ENCODE data around the gene TPR.
"Not testable (repeated sequence)": the region's sequence is repeated elsewhere in the genome, so short reads cannot be mapped to it uniquely, and the experiment has no call there.

The TPR gene

DNA sequence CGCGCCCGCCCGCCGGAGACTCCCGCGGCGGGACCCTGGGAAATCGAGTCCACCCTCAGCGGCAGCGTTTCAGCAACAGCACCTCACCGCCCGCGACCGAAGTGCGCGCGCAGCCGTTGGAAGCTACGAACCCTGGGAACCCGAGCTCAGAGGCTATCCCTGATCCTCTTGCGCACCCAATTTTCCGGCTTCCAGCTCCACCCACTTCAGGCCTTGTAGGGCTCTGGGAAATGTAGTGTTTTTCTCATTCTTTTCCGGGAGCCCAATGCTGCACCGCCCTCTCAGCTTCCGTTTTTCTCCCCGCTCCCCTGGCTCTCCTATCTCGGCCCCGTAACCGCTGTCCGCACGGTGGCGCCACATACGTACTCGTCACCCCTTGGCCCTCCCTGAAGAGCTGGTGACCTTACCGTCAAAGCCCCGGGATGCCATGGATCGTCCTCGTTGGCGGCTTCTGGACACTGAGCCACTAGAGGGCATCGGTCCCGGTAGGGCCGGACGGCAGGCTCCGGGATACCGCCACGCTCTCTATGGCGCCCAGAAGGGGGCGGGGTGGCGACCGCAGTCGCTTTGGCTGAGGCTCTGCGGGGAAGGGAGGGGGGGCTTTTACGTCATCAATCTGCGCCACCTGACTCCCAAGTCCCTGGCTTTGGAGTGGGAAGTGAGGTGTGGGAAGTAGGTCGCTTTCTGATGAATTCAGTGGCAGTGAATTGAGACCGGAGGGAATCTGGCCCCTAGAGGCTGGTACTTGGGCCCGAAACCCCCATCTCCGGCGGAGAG is at the start of gene TPR, which contains the start of gene ODR4:
TSS of gene TPR (minus strand) at position 102 of the 777 bp plus-strand sequence. CDS start 225 bp downstream, outside the sequence.
TSS of gene ODR4 (plus strand) at position 687 of the 777 bp plus-strand sequence. CDS start 3,948 bp downstream, outside the sequence.
- in situ Hi-C loops (cut with MboI; ENCODE audit: low sequenced_read_pairs) = no loop called here

DNA sequence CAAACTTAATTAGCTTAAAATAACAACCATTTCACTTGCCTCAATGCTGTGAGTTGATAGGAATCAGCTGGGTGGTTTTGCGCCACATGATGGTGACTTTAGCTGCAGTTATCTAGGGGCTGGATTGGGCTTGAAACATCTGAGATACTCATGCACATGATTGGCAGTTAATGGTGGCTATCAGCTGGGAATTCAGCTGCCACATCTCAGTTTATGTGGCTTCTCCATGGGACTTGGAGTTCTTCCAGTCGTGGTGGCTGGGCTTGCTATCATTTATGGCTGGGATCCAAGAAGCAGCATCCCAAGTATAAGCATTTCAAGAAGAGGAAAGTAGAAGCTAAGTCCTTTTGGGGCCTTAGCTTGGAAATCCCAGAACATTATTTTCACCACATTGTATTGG is 49.5 kb upstream of the TPR start:
- in situ Hi-C loops (cut with MboI; ENCODE audit: low sequenced_read_pairs) = no loop called here

DNA sequence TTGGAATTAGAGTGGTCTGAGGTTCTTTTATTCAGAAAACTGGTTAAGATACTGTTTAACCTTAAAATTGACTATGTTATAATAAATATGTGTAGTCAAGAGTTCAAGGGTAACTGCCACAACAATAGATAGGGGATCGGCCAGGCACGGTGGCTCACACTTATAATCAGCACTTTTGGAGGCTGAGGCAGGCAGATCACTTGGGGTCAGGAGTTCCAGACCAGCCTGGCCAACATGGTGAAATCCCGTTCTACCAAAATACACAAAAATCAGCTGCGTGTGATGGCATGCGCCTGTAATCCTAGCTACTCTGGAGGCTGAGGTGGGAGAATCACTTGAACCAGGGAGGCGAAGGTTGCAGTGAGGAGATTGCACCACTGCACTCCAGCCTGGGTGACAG is 46.4 kb upstream of the TPR start:
- in situ Hi-C loops (cut with MboI; ENCODE audit: low sequenced_read_pairs) = no loop called here

DNA sequence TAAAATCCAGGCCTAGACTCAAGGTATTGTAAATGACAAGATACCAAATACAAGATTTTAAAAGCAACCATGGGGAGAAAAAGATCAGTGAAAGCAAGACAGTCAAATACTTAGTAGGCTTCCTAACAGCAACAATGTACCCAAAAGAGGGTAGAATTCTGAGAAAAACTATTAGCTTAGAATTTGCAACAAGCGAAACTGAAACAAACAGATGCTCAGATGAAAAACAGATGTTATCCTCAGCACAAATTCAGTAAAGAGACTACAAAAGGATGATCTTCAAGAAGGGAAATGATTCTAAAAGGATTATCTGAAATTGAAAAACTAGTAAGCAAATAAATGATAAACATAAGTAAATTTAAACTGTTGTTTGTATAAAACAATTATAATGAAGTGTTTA is 45.9 kb upstream of the TPR start:
- in situ Hi-C loops (cut with MboI; ENCODE audit: low sequenced_read_pairs) = no loop called here

DNA sequence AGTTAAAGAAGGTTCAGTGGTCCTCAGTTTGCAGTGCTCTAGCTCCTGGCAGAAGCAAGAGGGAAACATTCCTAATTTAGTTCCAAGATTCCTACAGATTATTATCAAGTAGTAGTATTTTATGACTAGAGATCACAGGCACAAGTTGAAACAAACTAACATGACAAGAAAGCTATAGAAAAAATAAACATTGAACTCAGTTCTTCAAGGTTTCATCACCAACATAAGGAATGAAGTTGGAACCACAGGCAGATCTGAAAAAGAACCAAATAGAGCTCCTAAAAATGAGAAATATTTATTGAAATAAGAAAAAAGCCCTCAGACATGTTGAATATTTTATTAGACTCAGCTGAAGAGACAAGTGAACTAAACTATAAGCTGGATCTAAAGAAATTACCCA is 45.3 kb upstream of the TPR start:
- in situ Hi-C loops (cut with MboI; ENCODE audit: low sequenced_read_pairs) = no loop called here

DNA sequence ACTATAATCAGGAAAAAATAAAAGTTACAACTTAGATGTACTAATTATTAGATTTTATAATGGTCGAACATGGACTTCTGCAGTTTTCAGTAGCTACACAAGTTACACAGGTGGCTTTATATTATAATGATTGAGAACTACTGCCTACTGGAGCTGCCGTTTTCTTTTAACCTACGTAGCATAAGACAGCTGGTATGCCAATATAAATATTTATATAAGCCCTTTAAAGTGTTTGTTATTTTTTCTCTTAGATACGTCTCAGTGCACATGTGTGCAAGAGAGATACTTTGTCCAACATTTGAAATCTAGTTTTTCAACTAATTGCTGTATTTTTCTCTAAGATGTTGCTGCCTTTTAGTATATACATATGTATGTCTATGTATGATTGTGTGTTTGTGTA is 43.5 kb upstream of the TPR start:
- in situ Hi-C loops (cut with MboI; ENCODE audit: low sequenced_read_pairs) = no loop called here

DNA sequence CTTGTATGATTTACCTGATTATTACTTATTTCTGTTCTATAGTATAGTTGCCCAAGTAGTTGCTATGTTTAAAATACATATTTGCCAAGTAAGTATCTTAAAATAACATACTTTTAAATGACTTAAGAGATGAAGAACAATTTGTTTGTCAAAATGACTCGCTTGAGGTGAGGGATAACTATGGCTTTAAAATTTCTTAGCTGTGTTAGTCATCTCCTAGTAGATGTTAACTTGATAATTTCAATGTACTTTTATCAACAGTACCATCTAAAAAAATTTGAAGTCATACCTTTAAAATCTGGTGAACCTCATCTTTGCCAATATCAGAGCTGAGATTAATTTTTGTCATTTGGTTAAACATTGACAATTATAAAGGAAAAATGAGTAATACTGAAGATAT is 38.3 kb upstream of the TPR start:
- in situ Hi-C loops (cut with MboI; ENCODE audit: low sequenced_read_pairs) = no loop called here

DNA sequence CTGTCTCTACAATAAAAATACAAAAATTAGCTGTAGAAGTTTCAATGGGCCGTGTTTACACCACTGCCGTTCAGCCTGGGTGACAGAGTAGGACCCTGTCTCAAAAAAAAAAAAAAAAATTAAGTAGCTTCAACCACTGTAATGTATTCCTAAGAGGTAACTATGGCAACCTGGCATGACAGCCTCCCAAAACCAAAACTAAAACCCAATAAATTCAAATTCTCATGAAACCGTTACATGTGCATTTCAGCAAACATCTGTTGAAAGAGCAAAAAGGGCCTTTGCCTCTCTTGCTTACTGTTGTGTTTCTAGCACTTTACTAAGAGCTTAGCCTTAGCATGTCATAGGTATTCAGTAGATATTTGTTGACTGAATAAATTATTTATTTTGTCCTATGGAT is 34.0 kb upstream of the TPR start:
- in situ Hi-C loops (cut with MboI; ENCODE audit: low sequenced_read_pairs) = no loop called here

DNA sequence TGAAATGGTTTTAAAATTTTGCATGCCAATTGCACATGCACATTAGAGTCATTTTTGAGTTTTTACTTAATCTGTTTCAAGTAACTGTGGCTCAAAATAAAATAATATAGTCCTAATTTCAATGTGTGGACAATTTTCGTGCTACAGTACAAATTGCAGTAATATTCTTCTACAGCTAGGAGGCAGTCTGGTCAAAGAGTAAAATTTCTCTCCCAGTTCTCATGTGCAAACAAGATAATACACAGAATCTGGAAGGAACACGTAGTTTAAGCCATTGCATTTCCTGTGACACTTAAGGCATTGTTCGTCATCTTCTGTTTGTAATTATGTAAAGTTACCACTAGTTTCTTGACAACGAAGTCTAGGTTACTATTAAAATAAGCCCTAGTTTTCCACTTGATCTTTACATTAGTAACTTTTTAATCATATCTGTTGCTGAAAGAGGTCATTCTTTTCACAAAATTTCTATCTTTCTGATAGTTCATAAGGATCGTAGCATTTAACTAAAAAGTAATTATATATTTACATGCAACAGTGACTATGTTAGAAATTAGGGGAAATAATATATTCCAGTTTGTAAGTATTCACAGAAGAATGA is 29.5 kb upstream of the TPR start:
- in situ Hi-C loops (cut with MboI; ENCODE audit: low sequenced_read_pairs) = no loop called here

DNA sequence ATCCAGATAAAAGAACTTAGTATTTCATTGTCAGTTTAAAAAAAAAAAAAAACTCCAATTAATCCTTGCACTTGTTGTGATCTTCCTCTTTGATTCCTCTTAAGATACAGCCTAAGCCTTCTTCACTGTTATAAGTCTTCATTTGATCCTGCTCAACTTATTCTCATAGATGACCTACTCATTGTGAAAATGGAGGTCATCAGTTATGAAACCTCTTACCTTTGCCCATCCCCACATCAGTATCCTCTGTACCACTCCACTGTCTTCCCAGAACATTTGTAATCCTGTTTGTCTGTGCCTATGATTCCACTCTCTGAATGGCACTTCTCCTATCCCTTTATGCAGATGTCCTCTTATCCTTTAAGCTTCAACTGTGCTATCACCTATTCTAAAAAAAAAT is 28.6 kb upstream of the TPR start:
- in situ Hi-C loops (cut with MboI; ENCODE audit: low sequenced_read_pairs) = no loop called here

DNA sequence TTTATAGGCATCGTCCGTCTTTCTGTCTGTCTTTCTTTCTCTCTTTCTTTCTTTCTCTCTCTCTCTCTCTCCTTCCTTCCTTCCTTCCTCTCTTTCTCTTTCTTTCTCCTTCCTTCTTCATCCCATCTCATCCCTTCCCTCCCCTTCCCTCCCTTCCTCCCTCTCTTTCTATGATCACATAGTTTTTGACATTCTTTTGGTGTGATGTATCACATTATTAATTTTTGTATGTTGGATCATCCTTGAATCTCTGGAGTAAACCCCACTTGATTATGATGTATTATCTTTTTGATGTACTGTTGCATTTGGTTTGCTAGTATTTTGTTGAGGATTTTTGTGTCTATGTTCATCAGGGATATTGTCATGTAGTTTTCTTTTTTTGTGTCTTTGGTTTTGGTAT is 26.4 kb upstream of the TPR start:
- in situ Hi-C loops (cut with MboI; ENCODE audit: low sequenced_read_pairs) = not testable (repeated sequence)

DNA sequence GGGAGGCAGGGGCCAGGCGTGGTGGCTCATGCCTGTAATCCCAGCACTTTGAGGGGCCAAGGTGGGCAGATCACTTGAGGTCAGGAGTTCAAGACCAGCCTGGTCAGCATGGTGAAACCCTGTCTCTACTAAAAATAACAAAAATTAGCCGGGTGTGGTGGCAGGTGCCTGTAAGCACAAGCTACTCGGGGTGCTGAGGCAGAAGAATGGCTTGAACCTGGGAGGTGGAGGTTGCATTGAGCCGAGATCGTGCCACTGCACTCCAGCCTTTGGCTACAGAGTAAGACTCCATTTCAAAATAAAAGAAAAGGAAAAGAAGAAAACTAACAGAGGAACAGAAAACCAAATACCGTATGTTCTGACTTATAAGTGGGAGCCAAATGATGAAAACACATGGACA is 17.7 kb upstream of the TPR start:
- in situ Hi-C loops (cut with MboI; ENCODE audit: low sequenced_read_pairs) = not testable (repeated sequence)

DNA sequence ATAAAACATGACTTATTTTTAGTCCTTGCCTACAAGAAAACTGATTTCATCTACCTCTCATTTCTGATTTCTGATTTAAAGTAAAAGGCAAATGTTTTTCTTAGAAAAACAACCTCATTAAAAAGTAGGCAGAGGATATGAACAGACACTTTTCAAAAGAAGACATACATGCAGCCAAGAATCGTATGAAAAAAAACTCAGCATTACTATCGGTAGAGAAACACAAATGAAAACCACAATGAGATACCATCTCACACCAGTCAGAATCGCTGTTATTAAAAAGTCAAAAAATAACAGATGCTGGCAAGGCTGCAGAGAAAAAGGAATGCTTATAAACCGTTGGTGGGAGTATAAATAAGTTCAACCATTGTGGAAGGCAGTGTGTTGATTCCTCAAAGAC is 16.8 kb upstream of the TPR start:
- in situ Hi-C loops (cut with MboI; ENCODE audit: low sequenced_read_pairs) = no loop called here

DNA sequence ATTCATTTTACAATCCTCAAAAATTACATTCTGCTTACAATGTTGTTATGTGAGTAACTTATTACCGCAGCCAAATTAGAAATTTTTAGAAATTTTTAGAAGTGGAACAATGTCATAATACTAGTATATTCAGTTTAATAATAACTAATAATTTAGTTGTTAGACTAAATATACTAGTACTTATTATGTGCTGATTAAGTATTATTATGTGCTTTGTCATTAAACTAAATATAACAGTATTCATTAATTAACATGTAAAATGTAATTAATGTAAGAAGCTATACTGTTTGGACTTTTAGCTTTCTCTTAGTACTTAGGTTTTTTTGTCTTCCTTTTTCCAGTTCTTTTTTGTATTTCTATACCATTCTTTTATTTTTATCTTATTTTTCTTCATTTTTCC is 15.9 kb upstream of the TPR start:
- in situ Hi-C loops (cut with MboI; ENCODE audit: low sequenced_read_pairs) = no loop called here

DNA sequence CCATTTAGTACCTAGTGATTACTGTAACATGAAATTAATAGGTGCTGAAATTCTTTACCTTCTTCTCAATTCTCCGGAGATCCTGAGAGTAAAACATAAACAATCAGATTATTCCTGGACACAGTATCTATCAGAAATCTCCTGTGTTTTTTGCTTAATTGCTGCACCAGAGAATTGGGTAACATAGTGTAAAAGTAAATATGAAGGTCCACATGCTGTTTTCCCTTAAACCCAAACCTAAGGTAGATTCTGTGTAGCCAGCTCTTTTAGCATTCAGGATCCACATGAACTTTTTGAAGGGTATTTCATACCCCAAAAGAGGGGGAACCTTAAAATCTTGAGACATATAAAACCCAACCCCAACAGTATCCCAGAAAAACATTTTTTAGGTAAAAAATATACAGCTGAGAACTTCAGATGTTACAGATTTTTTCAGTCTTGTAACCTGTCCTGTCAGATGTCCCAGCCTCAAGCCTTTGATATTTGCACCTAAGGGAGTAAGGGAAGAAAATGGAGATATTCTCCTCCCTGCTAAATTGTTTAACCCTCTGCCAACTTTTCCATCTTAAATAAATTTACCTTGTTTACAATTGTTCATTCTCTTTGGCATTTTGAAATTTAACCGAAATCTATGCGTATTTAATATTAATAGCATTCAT is 11.8 kb upstream of the TPR start:
- in situ Hi-C loops (cut with MboI; ENCODE audit: low sequenced_read_pairs) = no loop called here

DNA sequence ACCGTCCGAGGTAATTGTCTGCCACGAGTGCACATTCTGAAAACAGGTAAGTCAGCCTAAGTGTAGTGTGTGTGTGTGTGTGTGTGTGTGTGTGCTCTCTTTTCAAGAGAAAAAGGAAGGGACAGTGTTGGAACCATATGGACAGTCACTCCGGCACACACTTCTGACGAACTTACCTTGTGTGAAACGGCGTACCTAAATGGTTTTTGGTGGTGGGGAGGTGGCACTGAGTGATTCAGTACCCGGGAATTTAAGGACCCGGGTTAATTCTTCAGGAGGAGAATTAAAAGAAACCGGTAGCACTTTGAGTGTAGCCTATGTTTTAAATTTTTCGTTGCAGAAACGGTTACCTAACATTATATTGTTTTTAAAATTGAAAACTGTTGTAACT is 871 bp upstream of the TPR start:
- in situ Hi-C loops (cut with MboI; ENCODE audit: low sequenced_read_pairs) = no loop called here

DNA sequence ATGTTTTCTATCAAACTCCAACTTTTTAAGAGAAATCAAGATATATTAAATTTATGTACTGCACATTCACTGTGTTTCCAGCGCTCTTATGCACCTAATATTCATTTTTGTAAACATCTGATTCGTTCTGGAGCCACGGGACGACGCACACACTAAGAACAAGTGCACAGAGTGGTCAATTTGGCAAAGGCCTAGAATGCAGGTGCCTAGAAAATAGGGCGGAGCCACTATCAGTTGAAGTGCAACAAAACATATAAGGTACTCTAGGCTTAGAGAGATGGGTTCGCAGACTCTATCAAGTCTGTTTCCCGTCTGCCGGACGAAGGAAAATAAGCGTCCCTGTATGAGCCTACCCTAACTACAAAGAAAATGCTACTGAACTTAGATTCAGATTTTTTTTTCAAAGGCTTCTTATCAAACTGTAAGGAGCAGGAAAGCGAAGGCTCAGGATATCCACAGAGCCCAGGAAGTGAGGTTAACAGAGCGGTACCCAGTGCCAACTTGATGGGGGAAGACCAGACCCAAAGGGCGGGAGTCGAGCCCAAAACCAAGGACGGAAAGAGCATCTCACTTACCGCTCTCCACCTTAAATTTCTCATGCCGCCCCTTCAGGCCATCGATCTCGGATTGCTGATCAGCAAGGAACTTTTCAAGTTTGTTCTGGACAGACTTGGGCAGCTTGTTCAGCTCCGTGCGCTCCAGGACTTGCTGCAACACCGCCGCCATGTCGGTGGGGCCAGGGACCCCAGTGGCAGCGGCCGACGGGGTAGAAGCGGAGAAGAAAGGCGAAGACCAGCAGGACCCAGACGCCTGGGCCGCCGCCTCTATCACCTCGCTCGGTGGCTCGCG is 526 bp downstream of the TPR start:
- in situ Hi-C loops (cut with MboI; ENCODE audit: low sequenced_read_pairs) = no loop called here

DNA sequence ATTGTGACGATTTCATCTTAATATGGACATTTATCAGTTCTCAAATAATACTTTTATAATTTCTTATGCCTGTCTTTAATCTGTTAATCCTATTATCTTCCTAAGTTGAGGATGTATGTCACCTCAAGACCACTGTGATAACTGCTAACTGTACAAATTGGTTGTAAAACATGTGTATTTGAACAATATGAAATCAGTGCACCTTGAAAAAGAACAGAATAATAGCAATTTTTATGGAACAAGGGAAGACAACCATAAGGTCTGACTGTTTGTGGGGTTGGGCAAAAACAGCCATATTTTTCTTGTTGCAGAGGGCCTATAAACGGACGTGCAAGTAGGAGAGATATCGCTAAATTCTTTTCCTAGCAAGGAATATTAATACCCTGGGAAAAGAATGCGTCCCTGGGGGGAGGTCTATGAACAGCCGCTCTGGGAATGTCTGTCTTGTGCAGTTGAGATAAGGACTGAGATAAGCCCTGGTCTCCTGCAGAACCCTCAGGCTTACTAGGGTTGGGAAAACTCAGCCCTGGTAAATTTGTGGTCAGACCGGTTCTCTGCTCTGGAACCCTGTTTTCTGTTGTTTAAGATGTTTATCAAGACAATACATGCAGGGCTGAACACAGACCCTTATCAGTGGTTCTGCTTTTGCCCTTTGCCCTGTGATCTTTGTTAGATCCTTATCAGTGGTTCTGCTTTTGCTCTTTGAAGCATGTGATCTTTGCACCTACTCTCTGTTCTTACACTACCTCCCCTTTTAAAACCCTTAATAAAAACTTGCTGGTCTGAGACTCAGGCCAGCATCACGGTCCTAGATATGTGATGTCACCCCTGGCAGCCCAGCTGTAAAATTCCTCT is 27.0 kb downstream of the TPR start:
- in situ Hi-C loops (cut with MboI; ENCODE audit: low sequenced_read_pairs) = not testable (repeated sequence)

DNA sequence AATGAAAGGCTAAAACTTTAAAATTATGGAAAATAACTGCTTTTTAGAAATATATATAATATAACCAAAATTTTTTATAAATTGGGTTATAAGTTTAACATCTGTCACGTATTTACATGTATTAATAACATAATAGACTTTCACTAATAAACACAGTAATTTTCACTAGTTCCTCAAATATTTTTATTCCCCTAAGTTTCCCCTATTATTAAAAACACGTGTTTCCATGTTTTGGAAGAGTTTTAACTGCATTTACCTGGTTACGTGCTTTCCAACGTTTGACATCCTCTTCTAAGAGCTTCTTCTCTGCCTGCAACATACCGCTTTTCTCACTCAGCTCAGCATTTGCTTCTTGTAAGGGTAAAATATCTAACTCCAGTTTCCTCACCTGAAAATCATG is 34.3 kb downstream of the TPR start:
- in situ Hi-C loops (cut with MboI; ENCODE audit: low sequenced_read_pairs) = no loop called here

DNA sequence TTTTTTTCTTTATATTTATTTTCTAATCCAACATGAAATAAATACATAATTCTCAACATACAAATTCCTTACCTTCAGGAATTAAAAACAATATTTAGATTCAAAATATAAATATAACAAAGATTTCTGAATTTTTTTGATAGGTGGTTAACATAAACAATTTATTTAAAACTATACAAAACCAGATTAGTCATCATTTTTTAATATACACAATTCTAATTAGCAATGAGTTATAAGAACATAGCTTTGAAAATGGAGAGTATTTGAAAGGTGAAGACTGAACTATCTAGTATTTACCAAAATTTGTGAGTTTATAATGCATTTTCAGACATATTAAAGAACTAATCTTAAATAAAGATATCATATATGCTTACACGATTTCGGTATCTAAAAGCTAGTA is 37.5 kb downstream of the TPR start:
- in situ Hi-C loops (cut with MboI; ENCODE audit: low sequenced_read_pairs) = no loop called here

Measured in hTERT RPE-1 (cell line).